HG03520 (cell line): ENCODE data around the gene GNG12.

ENCODE experiments used
- ATAC-seq: cut with Tn5 transposase; IDR thresholded peaks from one replicate; pipeline ENCODE4 v1.9.1; 2021; ENCODE audit warnings: mild to moderate bottlenecking, moderate library complexity; ENCODE audit not compliant: unreplicated experiment

Gene GNG12

GRCh38 chr1:67713057-67713846, 120.0 kb downstream of the GNG12 start:
- ATAC-seq = no peak

GRCh38 chr1:67711855-67712212, 121.4 kb downstream of the GNG12 start:
- ATAC-seq = no peak

GRCh38 chr1:67711158-67711854, 122.0 kb downstream of the GNG12 start:
- no peak for ATAC-seq

GRCh38 chr1:67710417-67710816, 122.8 kb downstream of the GNG12 start:
- no peak for ATAC-seq

- ATAC-seq = no peak
Measured at GRCh38 chr1:67708606-67709005, 124.7 kb downstream of the GNG12 start.

GRCh38 chr1:67705735-67706453, 127.4 kb downstream of the GNG12 start:
- ATAC-seq = no peak

GRCh38 chr1:67704351-67704750, 128.9 kb downstream of the GNG12 start:
- no peak for ATAC-seq

GRCh38 chr1:67701876-67702275, 131.4 kb downstream of the GNG12 start:
- ATAC-seq = no peak

GRCh38 chr1:67700692-67701410, 132.4 kb downstream of the GNG12 start:
- ATAC-seq = peak; percentile 65

- no peak for ATAC-seq
Measured at GRCh38 chr1:67700220-67700619, 133.0 kb downstream of the GNG12 start.

GRCh38 chr1:67696708-67697107, 136.6 kb downstream of the GNG12 start:
- ATAC-seq = no peak

GRCh38 chr1:67695963-67696362, 137.3 kb downstream of the GNG12 start:
- no peak for ATAC-seq

GRCh38 chr1:67691712-67692111, 141.6 kb downstream of the GNG12 start:
- no peak for ATAC-seq

- no peak for ATAC-seq
Measured at GRCh38 chr1:67690411-67690810, 142.9 kb downstream of the GNG12 start.

- ATAC-seq = no peak
Measured at GRCh38 chr1:67690018-67690363, 143.3 kb downstream of the GNG12 start.

GRCh38 chr1:67689267-67690017, 143.8 kb downstream of the GNG12 start:
- ATAC-seq = no peak

- no peak for ATAC-seq
Measured at GRCh38 chr1:67688526-67689219, 144.6 kb downstream of the GNG12 start.

- no peak for ATAC-seq
Measured at GRCh38 chr1:67687649-67688048, 145.6 kb downstream of the GNG12 start.

GRCh38 chr1:67687198-67687545, 146.1 kb downstream of the GNG12 start:
- no peak for ATAC-seq
